ENCODE results near the gene PRAMEF14. TPM values are rescaled to one million over a fixed set of nuclear protein-coding genes. Genes with fewer than 3 reads are reported as not detected.
"Not testable (repeated sequence)": the region's sequence is repeated elsewhere in the genome, so short reads cannot be mapped to it uniquely, and the experiment has no call there.

The PRAMEF14 gene
- not detected in 2 replicates for total RNA-seq (2014; rRNA removed; shearing (Covaris generic))

- not testable (repeated sequence) for H3K27me3 ChIP-seq (replicated peaks); DNase-seq (ENCODE audit: low read depth in 1 of 2, low spot score in 2 of 2); H3K27ac ChIP-seq; H3K9me3 ChIP-seq (replicated peaks); H3K4me3 ChIP-seq; H3K4me1 ChIP-seq (replicated peaks); H3K36me3 ChIP-seq
Observed at GRCh38 chr1:13347034-13347433, at the start of gene PRAMEF14. Gene PRAMEF14 (minus strand): TSS chr1:13347134. CDS start chr1:13345314, 1,820 bp downstream.

- not testable (repeated sequence) for H3K27me3 ChIP-seq (replicated peaks); H3K9me3 ChIP-seq (replicated peaks); DNase-seq (ENCODE audit: low read depth in 1 of 2, low spot score in 2 of 2); H3K4me3 ChIP-seq; H3K36me3 ChIP-seq; H3K4me1 ChIP-seq (replicated peaks); H3K27ac ChIP-seq
Observed at GRCh38 chr1:13395311-13395710, 48.4 kb upstream of the PRAMEF14 start.

GRCh38 chr1:13394761-13395160 is 47.8 kb upstream of the PRAMEF14 start:
- not testable (repeated sequence) for H3K36me3 ChIP-seq; H3K4me1 ChIP-seq (replicated peaks); H3K27ac ChIP-seq; H3K4me3 ChIP-seq; H3K9me3 ChIP-seq (replicated peaks); DNase-seq (ENCODE audit: low read depth in 1 of 2, low spot score in 2 of 2); H3K27me3 ChIP-seq (replicated peaks)

GRCh38 chr1:13393004-13393403 is 46.1 kb upstream of the PRAMEF14 start:
- not testable (repeated sequence) for H3K27me3 ChIP-seq (replicated peaks); H3K4me3 ChIP-seq; H3K36me3 ChIP-seq; DNase-seq (ENCODE audit: low read depth in 1 of 2, low spot score in 2 of 2); H3K9me3 ChIP-seq (replicated peaks); H3K4me1 ChIP-seq (replicated peaks); H3K27ac ChIP-seq

GRCh38 chr1:13389332-13389731 is 42.4 kb upstream of the PRAMEF14 start, which contains the start of gene PRAMEF17:
Gene PRAMEF17 (plus strand): TSS chr1:13389632. CDS start chr1:13389658, 26 bp downstream.
- not testable (repeated sequence) for H3K4me3 ChIP-seq; H3K27ac ChIP-seq; H3K27me3 ChIP-seq (replicated peaks); H3K4me1 ChIP-seq (replicated peaks); H3K36me3 ChIP-seq; H3K9me3 ChIP-seq (replicated peaks); DNase-seq (ENCODE audit: low read depth in 1 of 2, low spot score in 2 of 2)

- H3K27me3 ChIP-seq (replicated peaks); H3K36me3 ChIP-seq; H3K27ac ChIP-seq; DNase-seq (ENCODE audit: low read depth in 1 of 2, low spot score in 2 of 2); H3K4me1 ChIP-seq (replicated peaks); H3K4me3 ChIP-seq; H3K9me3 ChIP-seq (replicated peaks): not testable (repeated sequence)
Observed at GRCh38 chr1:13380380-13380779, 33.4 kb upstream of the PRAMEF14 start.

- not testable (repeated sequence) for H3K4me3 ChIP-seq; H3K4me1 ChIP-seq (replicated peaks); H3K27me3 ChIP-seq (replicated peaks); H3K27ac ChIP-seq; H3K36me3 ChIP-seq; DNase-seq (ENCODE audit: low read depth in 1 of 2, low spot score in 2 of 2); H3K9me3 ChIP-seq (replicated peaks)
Observed at GRCh38 chr1:13378983-13379382, 32.0 kb upstream of the PRAMEF14 start.

- H3K4me1 ChIP-seq (replicated peaks); H3K9me3 ChIP-seq (replicated peaks); DNase-seq (ENCODE audit: low read depth in 1 of 2, low spot score in 2 of 2); H3K27ac ChIP-seq; H3K4me3 ChIP-seq; H3K36me3 ChIP-seq; H3K27me3 ChIP-seq (replicated peaks): not testable (repeated sequence)
Observed at GRCh38 chr1:13368544-13368943, 21.6 kb upstream of the PRAMEF14 start.

- not testable (repeated sequence) for H3K4me1 ChIP-seq (replicated peaks); H3K27me3 ChIP-seq (replicated peaks); H3K36me3 ChIP-seq; H3K4me3 ChIP-seq; H3K27ac ChIP-seq; DNase-seq (ENCODE audit: low read depth in 1 of 2, low spot score in 2 of 2); H3K9me3 ChIP-seq (replicated peaks)
Observed at GRCh38 chr1:13366536-13366935, 19.6 kb upstream of the PRAMEF14 start.

GRCh38 chr1:13364928-13365327 is 18.0 kb upstream of the PRAMEF14 start:
- H3K36me3 ChIP-seq; H3K4me1 ChIP-seq (replicated peaks); H3K4me3 ChIP-seq; H3K27me3 ChIP-seq (replicated peaks); H3K27ac ChIP-seq; DNase-seq (ENCODE audit: low read depth in 1 of 2, low spot score in 2 of 2); H3K9me3 ChIP-seq (replicated peaks): not testable (repeated sequence)

- not testable (repeated sequence) for H3K27me3 ChIP-seq (replicated peaks); H3K4me3 ChIP-seq; H3K27ac ChIP-seq; H3K9me3 ChIP-seq (replicated peaks); H3K4me1 ChIP-seq (replicated peaks); H3K36me3 ChIP-seq; DNase-seq (ENCODE audit: low read depth in 1 of 2, low spot score in 2 of 2)
Observed at GRCh38 chr1:13362364-13362763, 15.4 kb upstream of the PRAMEF14 start.

GRCh38 chr1:13356774-13357173 is 9.8 kb upstream of the PRAMEF14 start:
- H3K4me1 ChIP-seq (replicated peaks); H3K27ac ChIP-seq; H3K27me3 ChIP-seq (replicated peaks); H3K4me3 ChIP-seq; H3K9me3 ChIP-seq (replicated peaks); H3K36me3 ChIP-seq: not testable (repeated sequence)
- DNase-seq (ENCODE audit: low read depth in 1 of 2, low spot score in 2 of 2) = peak in 1 of 2 experiments; percentile 21

GRCh38 chr1:13354475-13354874 is 7.5 kb upstream of the PRAMEF14 start:
- not testable (repeated sequence) for H3K27me3 ChIP-seq (replicated peaks); DNase-seq (ENCODE audit: low read depth in 1 of 2, low spot score in 2 of 2); H3K4me3 ChIP-seq; H3K27ac ChIP-seq; H3K36me3 ChIP-seq; H3K4me1 ChIP-seq (replicated peaks); H3K9me3 ChIP-seq (replicated peaks)

GRCh38 chr1:13353476-13353875 is 6.5 kb upstream of the PRAMEF14 start:
- DNase-seq (ENCODE audit: low read depth in 1 of 2, low spot score in 2 of 2); H3K27ac ChIP-seq; H3K4me1 ChIP-seq (replicated peaks); H3K9me3 ChIP-seq (replicated peaks); H3K36me3 ChIP-seq; H3K27me3 ChIP-seq (replicated peaks); H3K4me3 ChIP-seq: not testable (repeated sequence)

- H3K9me3 ChIP-seq (replicated peaks); H3K4me3 ChIP-seq; H3K27me3 ChIP-seq (replicated peaks); H3K4me1 ChIP-seq (replicated peaks); DNase-seq (ENCODE audit: low read depth in 1 of 2, low spot score in 2 of 2); H3K36me3 ChIP-seq; H3K27ac ChIP-seq: not testable (repeated sequence)
Observed at GRCh38 chr1:13342496-13342895, 4.4 kb downstream of the PRAMEF14 start.
